GM15510 (cell line): Measurements from ENCODE around the gene PRSS50.

Source experiments
- POLR2A ChIP-seq: IDR thresholded peaks from 3 replicates; pipeline ENCODE4 v1.6.1; 2011; ENCODE audit warnings: borderline replicate concordance; ENCODE audit not compliant: insufficient read length; ENCODE audit errors: extremely low read depth

The PRSS50 gene

DNA sequence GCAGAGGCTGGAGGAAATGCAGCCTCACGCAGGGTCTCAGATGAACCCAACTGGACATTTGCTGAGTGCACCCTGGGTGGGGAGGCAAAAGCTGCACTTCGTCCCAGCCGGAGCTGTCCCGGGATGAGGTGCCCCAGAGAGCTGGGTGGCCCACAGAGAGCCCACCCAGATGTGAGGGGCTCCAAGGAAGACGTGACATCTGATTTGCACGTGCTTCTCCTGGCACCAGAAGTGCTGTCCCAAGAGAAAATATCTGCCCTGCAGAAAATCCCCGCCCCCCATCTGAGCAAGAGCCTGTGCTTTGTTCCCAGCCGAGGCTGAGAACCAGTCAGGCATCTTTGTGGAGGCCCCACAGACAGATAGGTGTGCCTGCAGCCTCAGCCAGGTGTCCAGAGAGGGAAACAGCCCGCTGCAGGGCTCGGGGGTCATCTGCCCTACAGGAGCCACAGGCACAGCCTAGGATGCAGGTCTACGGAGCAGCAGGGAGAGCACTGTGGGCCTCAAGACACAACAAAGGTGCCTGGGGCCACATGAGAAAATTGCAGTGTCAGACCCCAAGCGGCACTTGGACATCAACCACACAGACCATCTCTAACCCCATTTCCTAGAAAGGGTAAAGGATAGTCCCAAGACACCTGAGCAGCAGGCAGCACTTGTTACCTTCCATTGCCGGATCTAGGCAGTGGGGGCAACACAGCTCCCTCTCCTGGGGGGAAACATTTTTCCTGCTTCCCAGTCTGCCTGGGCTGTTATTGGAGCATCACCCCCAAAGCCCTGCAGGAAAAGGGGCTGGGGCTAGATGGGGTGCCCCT, 10.7 kb downstream of the PRSS50 start:
- no peak for TF ChIP-seq POLR2A

DNA sequence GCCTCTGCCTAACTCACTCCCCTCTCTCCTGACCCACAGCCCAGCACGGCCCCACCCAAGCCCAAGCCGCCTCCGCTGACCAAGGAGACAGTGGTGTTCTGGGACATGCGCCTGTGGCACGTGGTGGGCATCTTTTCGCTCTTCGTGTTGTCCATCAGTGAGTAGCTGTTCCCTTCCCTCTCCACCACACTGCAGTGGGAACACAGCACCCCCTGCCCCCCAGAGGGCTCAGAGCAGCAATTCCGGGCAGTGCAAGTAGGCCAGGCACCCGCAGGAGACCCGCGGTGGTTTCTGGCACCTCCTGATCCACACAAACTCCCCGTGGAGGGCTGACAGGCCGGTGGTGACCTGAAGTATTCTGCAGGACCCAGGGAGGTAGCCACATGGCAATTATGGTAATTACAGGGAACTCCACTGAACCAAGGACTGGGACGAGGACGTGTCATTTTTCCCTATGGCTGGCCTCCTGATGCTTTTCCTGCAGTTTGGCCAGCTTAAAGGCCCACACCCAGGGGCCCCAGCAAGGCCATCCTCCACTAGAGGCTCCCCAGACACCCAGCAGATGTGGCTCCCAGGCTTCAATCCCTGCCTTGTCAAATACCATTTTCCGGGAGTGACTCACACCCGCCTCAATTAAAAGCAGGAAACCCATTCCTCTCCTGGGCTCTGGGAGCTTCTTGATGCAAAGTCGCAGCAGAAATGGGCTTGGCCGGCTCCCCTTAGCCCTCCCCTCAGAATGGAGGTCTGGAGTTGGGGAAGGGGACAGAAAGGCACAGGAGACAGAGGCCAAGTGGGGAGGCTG, 11.7 kb downstream of the PRSS50 start:
- no peak for TF ChIP-seq POLR2A

DNA sequence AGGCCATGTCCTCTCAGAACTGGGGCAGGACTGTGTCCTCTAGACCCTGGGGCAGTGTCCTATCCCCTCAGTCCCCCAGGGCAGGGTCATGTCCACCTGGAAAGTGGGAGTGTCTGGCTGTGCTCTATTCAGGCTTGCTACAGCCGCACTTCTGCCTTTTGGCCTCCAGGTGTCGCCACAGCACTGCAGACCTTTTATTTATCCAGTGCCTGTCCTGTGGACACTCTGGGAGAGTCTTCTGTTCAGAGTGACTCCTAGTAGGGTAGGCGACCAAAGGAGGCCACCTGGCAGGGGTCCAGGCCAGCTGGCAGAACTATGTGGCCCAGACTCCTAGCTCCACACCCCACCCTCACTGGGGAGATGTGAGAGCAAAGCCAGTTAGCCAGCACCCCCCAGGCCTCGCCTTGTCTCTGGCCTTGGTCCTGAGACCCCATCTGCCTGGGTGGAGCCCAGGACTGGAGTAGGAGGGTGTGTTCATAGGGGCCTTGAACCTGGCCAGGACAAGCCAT, 12.6 kb downstream of the PRSS50 start:
- no peak for TF ChIP-seq POLR2A

DNA sequence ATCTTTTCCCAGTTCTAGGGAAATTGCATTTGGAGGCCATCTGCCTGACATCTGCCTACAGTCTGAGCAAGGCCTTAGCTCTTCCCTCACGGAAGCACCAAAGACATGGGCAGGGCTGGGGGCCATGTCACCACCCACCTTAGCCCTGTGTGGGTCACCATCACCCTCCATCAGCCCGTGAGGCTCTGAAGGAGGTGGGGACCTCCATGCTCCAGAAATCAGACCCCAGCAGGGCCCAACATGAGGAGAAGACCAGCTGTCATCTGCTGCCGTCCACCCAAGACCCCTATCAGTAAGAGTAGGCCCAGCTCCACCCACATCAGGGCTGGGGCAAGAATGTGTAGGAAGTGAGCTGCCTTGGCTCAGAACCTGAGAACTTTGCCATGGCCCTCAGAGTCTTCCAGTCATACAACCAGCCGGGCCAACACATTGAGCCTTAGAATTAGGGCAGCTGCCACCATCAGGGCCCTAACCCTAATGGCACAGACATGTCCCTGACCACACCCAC, 14.6 kb downstream of the PRSS50 start:
- TF ChIP-seq POLR2A, result no peak

DNA sequence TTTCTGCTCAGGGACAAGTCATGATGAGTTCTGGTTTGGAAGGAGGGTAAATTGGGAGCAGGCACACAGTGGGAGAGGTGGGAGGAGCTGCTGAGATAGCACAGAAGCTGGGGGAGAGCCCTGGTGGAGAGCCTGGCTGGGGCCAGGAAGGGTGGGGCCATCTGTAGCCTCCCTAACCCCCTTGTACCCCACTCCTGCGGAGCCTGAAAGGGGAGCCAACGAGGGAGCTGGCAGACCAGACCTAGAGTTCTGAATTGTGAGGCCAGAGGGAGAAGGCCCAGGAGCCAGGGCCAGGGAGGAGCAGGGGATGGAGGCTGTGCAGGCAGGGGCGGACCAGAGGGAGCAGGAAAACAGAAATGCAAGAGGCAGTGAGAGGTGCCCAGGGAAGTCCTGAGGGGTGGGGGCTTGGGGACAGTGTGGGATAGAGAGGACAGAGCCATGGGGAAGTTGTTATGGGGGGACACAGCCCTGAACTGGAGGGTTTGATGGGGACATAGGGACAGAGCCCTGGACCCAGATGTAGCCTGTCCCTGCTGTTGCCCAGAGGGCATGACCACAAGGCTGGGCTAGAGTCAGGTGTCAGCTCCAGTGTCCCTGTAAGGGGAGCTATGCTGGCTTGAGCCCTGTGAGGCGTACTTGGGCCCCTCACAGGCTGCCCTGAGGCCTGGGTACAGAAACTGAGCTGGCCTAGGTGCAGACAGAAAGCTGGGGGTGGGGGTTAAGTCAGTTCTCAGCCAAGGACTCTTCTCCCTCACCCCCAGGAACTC, 15.2 kb downstream of the PRSS50 start:
- TF ChIP-seq POLR2A, result no peak

DNA sequence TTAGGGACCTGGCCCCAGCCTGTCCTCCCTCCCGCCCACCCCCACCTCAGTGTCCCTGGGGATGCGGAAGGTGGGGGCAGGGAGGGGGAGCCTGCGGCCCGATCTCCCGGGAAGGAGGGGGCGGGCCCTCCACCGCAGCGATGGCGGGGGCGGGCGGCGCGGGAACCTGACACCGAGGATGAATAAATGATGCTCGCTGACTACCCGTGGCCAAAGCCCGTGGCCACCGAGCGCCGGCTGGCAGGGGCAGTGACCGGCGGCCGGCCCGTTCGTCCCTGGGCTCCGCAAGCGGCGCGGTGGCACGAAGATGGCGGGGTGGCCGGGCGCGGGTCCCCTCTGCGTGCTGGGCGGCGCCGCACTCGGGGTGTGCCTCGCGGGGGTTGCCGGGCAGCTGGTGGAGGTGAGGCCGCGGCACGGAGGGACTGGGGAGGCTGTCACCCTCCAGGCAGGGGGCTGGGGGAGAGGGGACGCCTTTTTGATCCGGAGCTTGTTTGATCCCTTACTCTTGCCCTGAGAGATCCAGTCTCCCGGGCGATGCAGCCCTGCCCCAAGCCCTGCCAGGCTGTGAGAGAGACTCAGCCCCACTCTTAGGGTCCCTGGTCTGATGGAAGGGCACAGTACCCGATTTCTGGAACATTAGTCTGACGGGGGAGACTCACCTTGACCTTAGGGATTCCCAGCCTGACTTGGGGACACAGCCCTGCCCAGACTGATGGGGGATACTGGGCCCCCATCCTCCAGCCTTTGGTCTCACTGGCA, 16.3 kb downstream of the PRSS50 start, which contains the start of gene TMIE:
TMIE (plus strand) TSS at position 212 of the 759 bp plus-strand sequence; CDS start at position 308, 96 bp downstream.
- TF ChIP-seq POLR2A, result no peak

DNA sequence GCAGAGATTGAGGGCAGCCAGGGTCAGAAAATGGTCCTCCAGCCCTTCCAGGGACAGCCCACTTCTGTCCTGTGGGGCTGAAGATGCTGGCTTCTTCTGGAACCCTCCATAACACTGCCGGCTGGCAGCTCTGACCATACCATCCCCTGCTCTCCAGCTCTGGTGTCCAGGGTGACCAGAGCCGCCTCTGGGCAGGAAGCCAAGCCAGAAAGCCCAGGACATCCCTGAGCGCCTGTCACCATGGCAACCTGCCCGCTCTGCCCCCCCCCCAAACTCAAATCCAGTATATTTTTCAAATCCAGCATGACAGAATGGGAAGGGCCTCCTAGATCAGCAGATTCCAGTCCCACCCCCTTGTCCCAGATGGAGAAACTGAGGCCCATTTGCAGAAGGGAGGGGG, 16.9 kb downstream of the PRSS50 start:
- TF ChIP-seq POLR2A, result no peak

DNA sequence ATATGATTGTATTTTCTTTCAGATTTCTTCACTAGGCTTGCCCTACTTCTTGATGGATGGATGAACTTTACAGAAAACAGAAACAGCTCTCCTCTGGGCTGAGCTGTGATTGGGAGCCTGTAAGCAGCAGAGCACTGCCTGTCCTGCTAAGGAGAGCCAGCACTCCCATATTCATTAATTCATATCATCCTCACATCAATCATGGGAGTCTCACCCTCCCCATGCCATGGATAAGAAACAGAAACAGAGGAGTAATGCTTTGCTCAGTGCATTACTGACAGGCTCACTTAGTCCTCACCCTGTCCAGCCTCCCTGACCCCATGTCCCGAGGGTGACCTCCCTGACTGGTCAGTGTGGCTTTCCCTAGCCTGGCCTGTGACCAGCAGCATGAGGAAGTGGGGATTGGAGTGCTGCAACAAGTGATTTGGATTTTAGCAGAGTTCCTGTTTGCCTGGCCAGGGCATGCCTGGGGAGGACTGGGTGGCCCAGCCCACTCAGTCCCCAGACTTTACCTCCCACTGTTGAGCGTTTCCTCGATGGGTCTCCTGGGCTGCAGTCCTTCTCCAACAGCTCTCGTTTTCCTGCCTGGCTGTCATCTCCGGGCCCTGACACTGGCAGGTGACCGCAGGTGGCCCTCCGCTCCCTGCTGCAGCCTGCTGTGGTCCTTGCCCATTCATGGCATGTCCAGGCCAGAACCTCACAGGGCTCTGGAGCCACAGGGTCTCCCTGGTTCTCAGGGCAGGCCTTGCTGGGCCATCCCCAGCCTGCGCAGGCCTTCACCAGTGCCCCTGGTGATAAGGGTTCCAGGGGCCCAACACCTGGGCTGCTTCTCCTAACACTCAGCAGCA, 17.8 kb downstream of the PRSS50 start:
- TF ChIP-seq POLR2A, result no peak

DNA sequence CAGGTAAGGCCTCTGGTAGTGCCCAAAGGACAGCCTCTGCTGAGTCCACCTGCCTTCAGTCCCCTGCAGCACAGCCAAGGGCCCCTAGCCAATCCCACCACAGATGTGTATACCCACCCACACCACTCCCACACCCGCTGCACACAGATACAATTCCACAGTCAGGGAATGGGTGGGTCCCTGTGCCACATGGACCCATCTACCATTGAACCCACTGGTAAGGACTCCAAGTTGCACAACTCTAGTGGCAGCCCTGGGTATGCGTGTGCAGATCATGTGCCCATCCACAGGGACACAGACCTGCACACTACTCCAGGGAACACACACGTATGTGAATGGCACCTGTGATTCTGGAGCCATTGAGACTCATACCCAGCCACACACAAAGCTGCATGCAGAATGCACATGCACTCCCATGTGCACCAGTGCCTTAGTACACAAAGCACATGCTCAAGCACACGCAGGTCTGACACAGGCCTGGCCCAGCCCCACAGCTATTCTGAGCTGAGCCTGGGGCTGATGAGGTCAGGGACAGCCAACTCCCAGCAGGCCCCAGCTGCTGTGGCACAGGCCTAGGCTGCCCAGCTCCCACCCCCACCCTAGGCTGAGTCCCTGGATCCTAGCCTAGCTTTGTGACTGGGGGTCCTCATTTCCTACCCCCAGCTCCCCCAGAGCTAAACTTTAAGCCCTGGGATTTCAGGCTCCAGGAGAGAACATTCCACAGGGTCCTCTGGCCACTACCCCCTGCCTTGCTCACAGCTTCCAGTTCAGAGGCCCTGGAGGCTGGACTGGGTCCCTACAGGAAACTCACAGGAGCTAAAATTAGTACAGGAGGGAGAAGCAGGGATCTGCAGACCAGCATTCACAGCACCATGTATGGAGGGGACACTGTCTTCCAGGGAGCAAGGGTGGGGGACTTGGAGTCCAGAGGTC, 21.4 kb downstream of the PRSS50 start:
- TF ChIP-seq POLR2A, result no peak

DNA sequence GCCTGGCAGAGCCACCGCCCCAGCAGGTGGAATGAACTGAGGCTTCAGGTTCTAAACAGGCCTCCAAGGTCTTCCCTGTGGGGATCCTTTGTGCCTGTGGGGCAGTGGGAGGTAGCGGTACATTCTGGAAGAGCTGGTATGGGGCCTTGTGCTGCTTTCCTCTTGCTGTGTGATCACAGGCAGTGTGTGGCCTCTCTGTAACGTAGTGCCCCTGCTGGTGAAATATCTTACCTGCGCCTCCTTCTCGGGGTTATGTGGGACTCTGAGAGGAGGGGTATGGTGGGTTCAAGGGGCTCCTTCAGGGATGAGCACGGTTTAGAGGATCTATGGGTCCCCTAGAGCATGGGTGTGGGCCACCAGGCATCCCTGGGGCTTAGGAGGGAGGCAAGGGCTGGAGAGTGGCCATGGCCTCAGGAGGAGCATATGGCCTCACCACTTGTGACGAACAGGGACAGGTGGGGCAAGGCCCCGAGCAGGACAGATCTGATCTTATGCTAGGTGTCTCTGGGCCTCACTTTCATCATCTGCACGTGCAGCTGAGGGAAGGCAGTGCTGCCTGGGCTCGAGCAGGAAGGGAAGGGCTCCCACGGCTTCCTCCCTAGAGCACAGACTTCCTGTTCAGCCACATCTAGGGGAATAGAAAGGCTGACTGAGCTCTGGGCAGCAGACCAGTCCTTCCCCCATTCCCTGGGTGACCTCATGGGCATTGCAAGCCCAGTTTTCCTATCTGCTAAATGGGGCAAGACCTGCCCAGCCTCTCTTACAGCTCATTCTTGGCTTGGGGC, 22.3 kb downstream of the PRSS50 start:
- no peak for TF ChIP-seq POLR2A

DNA sequence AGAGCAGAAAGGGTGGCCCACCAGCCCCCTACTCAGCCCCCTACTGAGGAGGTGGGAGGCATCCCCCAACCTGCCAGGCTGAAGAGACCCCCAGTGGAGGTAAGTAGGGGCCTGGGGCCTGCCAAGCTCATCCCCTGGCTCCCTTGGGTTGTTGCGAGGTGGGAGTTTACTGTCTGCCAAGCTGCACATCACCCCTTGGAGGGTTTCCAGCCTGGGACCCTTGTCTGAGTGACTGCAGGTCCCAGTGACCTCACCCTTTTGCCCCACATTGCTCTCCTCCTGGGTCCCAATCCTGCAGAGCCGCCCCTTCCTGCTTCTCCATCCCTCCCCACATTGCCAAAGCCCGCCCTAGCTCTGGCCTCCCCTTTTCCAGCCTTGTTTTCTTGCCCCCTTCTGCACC, 23.1 kb downstream of the PRSS50 start:
- no peak for TF ChIP-seq POLR2A
